Astrocyte of the spinal cord (primary cell): ENCODE measurements around the gene BRINP2.

ENCODE experiments used
- DNase-seq: peaks from one replicate; pipeline ENCODE4 v3.0.0; 2011; ENCODE audit warnings: low read depth, low spot score
- H3K4me3 ChIP-seq: 2 replicates; pipeline ENCODE4 v1.5.1; 2011; ENCODE audit warnings: low read depth, mild to moderate bottlenecking, low read length, moderate library complexity
- in situ Hi-C: cut with HindIII; loops from 2 replicates; pipeline ENCODE4 v1.10.0; 2017; ENCODE audit warnings: low sequenced_read_pairs
- TF ChIP-seq, protein P1 (sequence below): IDR thresholded peaks from 2 replicates; pipeline ENCODE4 v1.5.1; 2012; ENCODE audit warnings: low read depth, mild to moderate bottlenecking, low read length, inconsistent platforms

BRINP2 gene

GRCh38 chr1:177305040-177306018, 134.6 kb downstream of the BRINP2 start:
- TF ChIP-seq, protein P1, sequence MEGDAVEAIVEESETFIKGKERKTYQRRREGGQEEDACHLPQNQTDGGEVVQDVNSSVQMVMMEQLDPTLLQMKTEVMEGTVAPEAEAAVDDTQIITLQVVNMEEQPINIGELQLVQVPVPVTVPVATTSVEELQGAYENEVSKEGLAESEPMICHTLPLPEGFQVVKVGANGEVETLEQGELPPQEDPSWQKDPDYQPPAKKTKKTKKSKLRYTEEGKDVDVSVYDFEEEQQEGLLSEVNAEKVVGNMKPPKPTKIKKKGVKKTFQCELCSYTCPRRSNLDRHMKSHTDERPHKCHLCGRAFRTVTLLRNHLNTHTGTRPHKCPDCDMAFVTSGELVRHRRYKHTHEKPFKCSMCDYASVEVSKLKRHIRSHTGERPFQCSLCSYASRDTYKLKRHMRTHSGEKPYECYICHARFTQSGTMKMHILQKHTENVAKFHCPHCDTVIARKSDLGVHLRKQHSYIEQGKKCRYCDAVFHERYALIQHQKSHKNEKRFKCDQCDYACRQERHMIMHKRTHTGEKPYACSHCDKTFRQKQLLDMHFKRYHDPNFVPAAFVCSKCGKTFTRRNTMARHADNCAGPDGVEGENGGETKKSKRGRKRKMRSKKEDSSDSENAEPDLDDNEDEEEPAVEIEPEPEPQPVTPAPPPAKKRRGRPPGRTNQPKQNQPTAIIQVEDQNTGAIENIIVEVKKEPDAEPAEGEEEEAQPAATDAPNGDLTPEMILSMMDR = no peak
- in situ Hi-C loops = no loop called here
- DNase-seq = no peak
- no peak overlapping the region for H3K4me3 ChIP-seq

- H3K4me3 ChIP-seq = no peak overlapping the region
- TF ChIP-seq, protein P1 = no peak
- DNase-seq = no peak
- in situ Hi-C loops = no loop called here
Measured at GRCh38 chr1:177306019-177306415, 135.3 kb downstream of the BRINP2 start.

DNA sequence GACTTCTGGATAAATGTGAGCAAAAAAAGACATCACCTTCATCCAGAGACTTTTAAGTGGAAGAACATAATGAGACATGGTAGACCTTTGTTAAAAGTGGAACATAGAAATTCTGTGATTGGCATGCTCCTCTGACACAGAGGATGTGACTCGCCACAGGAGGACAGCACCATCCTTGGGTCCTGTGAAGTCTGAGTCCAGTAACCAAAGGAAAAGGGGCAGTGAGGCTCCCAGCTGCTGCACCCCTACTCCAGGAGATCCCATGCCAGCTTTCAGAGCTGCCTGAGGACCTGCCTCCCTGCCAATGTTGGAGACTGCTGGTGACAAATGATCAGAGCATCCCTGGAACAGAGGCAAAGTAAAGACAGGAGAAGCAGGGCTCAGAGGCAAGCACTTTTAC, 136.2 kb downstream of the BRINP2 start:
- in situ Hi-C loops = no loop called here
- no peak for DNase-seq
- no peak overlapping the region for H3K4me3 ChIP-seq
- TF ChIP-seq, protein P1 = no peak

GRCh38 chr1:177307771-177308170, 137.0 kb downstream of the BRINP2 start:
- H3K4me3 ChIP-seq = no peak overlapping the region
- in situ Hi-C loops = no loop called here
- TF ChIP-seq, protein P1 = no peak
- DNase-seq = no peak

DNA sequence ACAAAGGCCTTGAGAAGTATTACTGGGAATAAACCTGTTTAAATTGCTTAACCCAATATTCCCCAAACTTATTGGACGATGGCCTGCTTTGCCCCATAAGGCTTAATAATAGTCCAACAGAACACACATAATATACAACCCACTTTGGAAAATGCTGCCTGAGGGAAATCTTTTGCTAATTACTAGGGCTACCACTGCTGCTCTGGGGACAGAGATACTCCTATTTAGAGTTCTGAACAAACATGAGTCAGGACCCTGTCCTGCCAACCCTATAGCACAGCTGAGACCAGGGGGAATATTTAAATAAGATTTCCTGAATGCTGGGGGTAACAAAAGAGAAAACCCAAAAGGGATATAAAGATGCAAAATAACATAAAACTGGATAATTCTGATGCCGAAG, 139.1 kb downstream of the BRINP2 start:
- no peak for DNase-seq
- no peak overlapping the region for H3K4me3 ChIP-seq
- in situ Hi-C loops = no loop called here
- TF ChIP-seq, protein P1 = no peak

GRCh38 chr1:177310326-177310725, 139.6 kb downstream of the BRINP2 start:
- TF ChIP-seq, protein P1 = no peak
- DNase-seq = no peak
- in situ Hi-C loops = no loop called here
- no peak overlapping the region for H3K4me3 ChIP-seq
